Activated gamma-delta T cell treated with Interleukin-2 at 50 U/mL for 16 hours (primary cell): ENCODE results near the gene CGB2.

Source experiments
- DNase-seq: peaks from one replicate; pipeline ENCODE4 v3.0.0-alpha.2; 2020

CGB2 gene

GRCh38 chr19:49031642-49032301 lies at the start of gene CGB2:
Gene CGB2, plus strand, starts transcription at chr19:49031890. Its CDS starts 206 bp downstream, at chr19:49032096.
- DNase-seq: peak; percentile 52

GRCh38 chr19:48982280-48982679 lies 49.4 kb upstream of the CGB2 start:
- no peak for DNase-seq

GRCh38 chr19:48985711-48986110 lies 46.0 kb upstream of the CGB2 start:
- no peak for DNase-seq

- DNase-seq: no peak
Observed at GRCh38 chr19:48986211-48986610, 45.5 kb upstream of the CGB2 start.

- DNase-seq: no peak
Observed at GRCh38 chr19:48987323-48987722, 44.4 kb upstream of the CGB2 start.

- DNase-seq: no peak
Observed at GRCh38 chr19:48988286-48988685, 43.4 kb upstream of the CGB2 start.

GRCh38 chr19:48988860-48989259 lies 42.8 kb upstream of the CGB2 start:
- DNase-seq: no peak

- no peak for DNase-seq
Observed at GRCh38 chr19:48989701-48990291, 41.9 kb upstream of the CGB2 start.

GRCh38 chr19:48990400-48990799 lies 41.3 kb upstream of the CGB2 start:
- no peak for DNase-seq

- no peak for DNase-seq
Observed at GRCh38 chr19:48991011-48991609, 40.6 kb upstream of the CGB2 start.

GRCh38 chr19:48991873-48992580 lies 39.7 kb upstream of the CGB2 start:
- no peak for DNase-seq

GRCh38 chr19:48992581-48993174 lies 39.0 kb upstream of the CGB2 start:
- no peak for DNase-seq

- DNase-seq: peak; percentile 99
Observed at GRCh38 chr19:48993175-48994034, 38.3 kb upstream of the CGB2 start, which contains the start of the genes GYS1 and RUVBL2. Gene GYS1, minus strand, starts transcription at chr19:48993309. Its CDS starts 197 bp downstream, at chr19:48993112. Gene RUVBL2, plus strand, starts transcription at chr19:48993887. Its CDS starts 25 bp downstream, at chr19:48993912.

GRCh38 chr19:48994035-48994386 lies 37.7 kb upstream of the CGB2 start:
- DNase-seq: no peak

GRCh38 chr19:48997972-48998371 lies 33.7 kb upstream of the CGB2 start:
- DNase-seq: peak; percentile 47

GRCh38 chr19:48999481-49000325 lies 32.0 kb upstream of the CGB2 start:
- DNase-seq: peak; percentile 69

- DNase-seq: no peak
Observed at GRCh38 chr19:49004133-49004532, 27.6 kb upstream of the CGB2 start.

GRCh38 chr19:49004964-49005614 lies 26.6 kb upstream of the CGB2 start:
- DNase-seq: no peak

- DNase-seq: no peak
Observed at GRCh38 chr19:49006905-49007304, 24.8 kb upstream of the CGB2 start.

GRCh38 chr19:49009828-49010227 lies 21.9 kb upstream of the CGB2 start:
- no peak for DNase-seq

GRCh38 chr19:49010453-49010852 lies 21.2 kb upstream of the CGB2 start:
- no peak for DNase-seq
